Endodermal cell (in vitro differentiated cells): Measurements from ENCODE around the gene SCML1. TPM values are rescaled to one million over a fixed set of nuclear protein-coding genes. Genes with fewer than 3 reads are reported as not detected.

Source experiments
- DNase-seq: peaks from one replicate; pipeline ENCODE4 v3.0.0-alpha.2; 2017
- H3K27ac ChIP-seq: 2 replicates; pipeline ENCODE4 v1.5.1; 2013; ENCODE audit warnings: mild to moderate bottlenecking, low read depth, low read length, moderate library complexity
- H3K27me3 ChIP-seq: 2 replicates; pipeline ENCODE4 v1.6.1; 2013; ENCODE audit warnings: mild to moderate bottlenecking, low read length, moderate library complexity; ENCODE audit not compliant: insufficient read depth, control insufficient read depth, poor library complexity, severe bottlenecking
- H3K36me3 ChIP-seq: 2 replicates; pipeline ENCODE4 v1.7.0; 2013; ENCODE audit warnings: mild to moderate bottlenecking, low read length, moderate library complexity; ENCODE audit not compliant: control insufficient read depth, insufficient read depth
- H3K4me1 ChIP-seq: one replicate; pipeline ENCODE4 v1.7.0; 2013; ENCODE audit warnings: low read length; ENCODE audit not compliant: control insufficient read depth, insufficient read depth
- H3K4me3 ChIP-seq: 2 replicates; pipeline ENCODE4 v1.5.1; 2013; ENCODE audit warnings: mild to moderate bottlenecking, low read length, moderate library complexity
- H3K9ac ChIP-seq: 2 replicates; pipeline ENCODE4 v1.6.1; 2013; ENCODE audit warnings: mild to moderate bottlenecking, low read length, moderate library complexity; ENCODE audit not compliant: poor library complexity, severe bottlenecking; ENCODE audit errors: extremely low read depth
- H3K9me3 ChIP-seq: 2 replicates; pipeline ENCODE4 v1.6.1; 2013; ENCODE audit warnings: mild to moderate bottlenecking, low read length, moderate library complexity; ENCODE audit not compliant: control insufficient read depth
- H3K27ac Mint-ChIP-seq: 2 replicates; pipeline ENCODE4 v1.8.0; 2020; ENCODE audit warnings: mixed read lengths
- H3K27me3 Mint-ChIP-seq: 2 replicates; pipeline ENCODE4 v1.8.0; 2021; ENCODE audit warnings: mild to moderate bottlenecking, mixed read lengths; ENCODE audit not compliant: insufficient read depth
- H3K36me3 Mint-ChIP-seq: 2 replicates; pipeline ENCODE4 v1.8.0; 2020; ENCODE audit warnings: low read depth, mixed read lengths
- H3K4me1 Mint-ChIP-seq: 2 replicates; pipeline ENCODE4 v1.8.0; 2020; ENCODE audit warnings: mixed read lengths
- H3K4me3 Mint-ChIP-seq: 2 replicates; pipeline ENCODE4 v1.8.0; 2020; ENCODE audit warnings: mild to moderate bottlenecking, moderate library complexity, mixed read lengths
- H3K9me3 Mint-ChIP-seq: 2 replicates; pipeline ENCODE4 v1.8.0; 2020; ENCODE audit warnings: mild to moderate bottlenecking, mixed read lengths
- CTCF ChIP-seq: fragments of 200-600 bp; sonication (generic); conservative IDR thresholded peaks from 2 replicates; pipeline ENCODE4 v1.5.0; 2021; ENCODE audit warnings: antibody characterized with exemption, mild to moderate bottlenecking
- WGBS, 2 experiments: methylation state at CpG; one replicate each; pipeline versions ENCODE4 v1.1.5 to v1.1.7; 2013; ENCODE audit warnings: missing lambda C conversion rate in 2 of 2, mixed read lengths in 1 of 2; ENCODE audit not compliant: insufficient coverage in 1 of 2, insufficient read length in 1 of 2; 5-methylcytosine and 5-hydroxymethylcytosine counted together
- total RNA-seq, 2 donors: library from RNA; stranded (reverse); fragmentation: NEBNext Ultra II Directional in 1 of 2; extraction: Animal tissue kit (Norgen Biotek cat#: 25700) in 1 of 2; gene quantifications; 2 replicates in 1 of 2; 3 replicates in 1 of 2; pipeline ENCODE4 v1.2.1, GENCODE V29; 2021

SCML1 gene
- total RNA-seq, 2 donors from 2014 or later = 0.59 to 2.2 TPM

DNA sequence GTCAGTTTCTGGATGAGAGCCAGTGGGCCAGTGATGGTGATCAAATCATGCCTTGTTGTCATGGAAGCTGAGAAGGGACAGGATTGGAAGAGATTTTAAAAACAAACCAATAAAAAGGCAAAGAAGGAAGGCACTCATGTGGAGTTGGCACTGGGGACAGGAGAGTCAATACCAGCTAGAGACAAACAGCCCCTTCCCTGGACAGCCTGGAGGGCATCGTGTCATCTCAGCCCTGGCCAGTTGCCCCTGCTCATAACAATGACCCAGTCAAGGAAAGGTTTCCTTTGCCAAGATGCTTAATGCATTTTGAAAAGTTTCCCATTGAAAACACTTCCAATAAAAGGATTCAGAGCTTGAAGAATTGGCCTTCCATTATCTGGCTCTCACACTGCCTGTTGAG, 55.5 kb downstream of the SCML1 start:
- no peak for DNase-seq
- Mint-ChIP-seq H3K27ac (no peak overlapping the region), H3K4me3 (no peak overlapping the region), H3K27me3 (no peaks in the 10 kb centered on the region), H3K9me3 (peaks cover 20% of the 10 kb centered on the region), H3K4me1 (peaks cover 3% of the 10 kb centered on the region), H3K36me3 (no peaks in the 10 kb centered on the region)
- no peak for TF ChIP-seq CTCF
- Histone ChIP-seq H3K36me3 (no peaks in the 10 kb centered on the region), H3K27ac (no peak overlapping the region), H3K4me1 (peaks cover 7% of the 10 kb centered on the region), H3K4me3 (no peak overlapping the region), H3K9me3 (no peaks in the 10 kb centered on the region), H3K9ac (no peak overlapping the region), H3K27me3 (no peaks in the 10 kb centered on the region)
- WGBS, 2 experiments = 95% methylated on average over 1 of the region's 1 CpG; no CpG with 5 or more reads in 1 of the 2 experiments

- H3K27ac Mint-ChIP-seq = no peak overlapping the region
- Histone ChIP-seq H3K27ac (no peak overlapping the region), H3K4me3 (no peak overlapping the region), H3K27me3 (no peaks in the 10 kb centered on the region), H3K4me1 (no peaks in the 10 kb centered on the region), H3K9me3 (no peaks in the 10 kb centered on the region), H3K36me3 (no peaks in the 10 kb centered on the region), H3K9ac (no peak overlapping the region)
- no peaks in the 10 kb centered on the region for H3K27me3 Mint-ChIP-seq
- no peak overlapping the region for H3K4me3 Mint-ChIP-seq
- no peaks in the 10 kb centered on the region for H3K36me3 Mint-ChIP-seq
- 100% methylated on average over 4 of the region's 4 CpGs; no CpG with 5 or more reads in 1 of the 2 experiments for WGBS, 2 experiments
- H3K9me3 Mint-ChIP-seq = peaks cover 30% of the 10 kb centered on the region
- no peak for TF ChIP-seq CTCF
- no peak for DNase-seq
- H3K4me1 Mint-ChIP-seq = peaks cover 3% of the 10 kb centered on the region
Observed at GRCh38 chrX:17798921-17799320, 61.6 kb downstream of the SCML1 start.

GRCh38 chrX:17801431-17801830, 64.1 kb downstream of the SCML1 start:
- Histone ChIP-seq H3K27me3 (no peaks in the 10 kb centered on the region), H3K4me1 (no peaks in the 10 kb centered on the region), H3K27ac (no peak overlapping the region), H3K9ac (no peak overlapping the region), H3K36me3 (no peaks in the 10 kb centered on the region), H3K4me3 (no peak overlapping the region), H3K9me3 (no peaks in the 10 kb centered on the region)
- no peak for TF ChIP-seq CTCF
- WGBS, 2 experiments = 94% methylated on average over 13 of the region's 13 CpGs; no CpG with 5 or more reads in 1 of the 2 experiments
- Mint-ChIP-seq H3K36me3 (no peaks in the 10 kb centered on the region), H3K9me3 (peaks cover 41% of the 10 kb centered on the region), H3K4me3 (no peak overlapping the region), H3K27ac (no peak overlapping the region), H3K4me1 (peaks cover under 1% of the 10 kb centered on the region), H3K27me3 (no peaks in the 10 kb centered on the region)
- no peak for DNase-seq
